GM04504 (cell line): ENCODE data around the gene TRPM2.
"Not testable (repeated sequence)": the region's sequence is repeated elsewhere in the genome, so short reads cannot be mapped to it uniquely, and the experiment has no call there.

ENCODE experiments used
- DNase-seq: peaks from one replicate; pipeline ENCODE4 v3.0.0-alpha.2; 2012; ENCODE audit warnings: low read depth

TRPM2 gene

DNA sequence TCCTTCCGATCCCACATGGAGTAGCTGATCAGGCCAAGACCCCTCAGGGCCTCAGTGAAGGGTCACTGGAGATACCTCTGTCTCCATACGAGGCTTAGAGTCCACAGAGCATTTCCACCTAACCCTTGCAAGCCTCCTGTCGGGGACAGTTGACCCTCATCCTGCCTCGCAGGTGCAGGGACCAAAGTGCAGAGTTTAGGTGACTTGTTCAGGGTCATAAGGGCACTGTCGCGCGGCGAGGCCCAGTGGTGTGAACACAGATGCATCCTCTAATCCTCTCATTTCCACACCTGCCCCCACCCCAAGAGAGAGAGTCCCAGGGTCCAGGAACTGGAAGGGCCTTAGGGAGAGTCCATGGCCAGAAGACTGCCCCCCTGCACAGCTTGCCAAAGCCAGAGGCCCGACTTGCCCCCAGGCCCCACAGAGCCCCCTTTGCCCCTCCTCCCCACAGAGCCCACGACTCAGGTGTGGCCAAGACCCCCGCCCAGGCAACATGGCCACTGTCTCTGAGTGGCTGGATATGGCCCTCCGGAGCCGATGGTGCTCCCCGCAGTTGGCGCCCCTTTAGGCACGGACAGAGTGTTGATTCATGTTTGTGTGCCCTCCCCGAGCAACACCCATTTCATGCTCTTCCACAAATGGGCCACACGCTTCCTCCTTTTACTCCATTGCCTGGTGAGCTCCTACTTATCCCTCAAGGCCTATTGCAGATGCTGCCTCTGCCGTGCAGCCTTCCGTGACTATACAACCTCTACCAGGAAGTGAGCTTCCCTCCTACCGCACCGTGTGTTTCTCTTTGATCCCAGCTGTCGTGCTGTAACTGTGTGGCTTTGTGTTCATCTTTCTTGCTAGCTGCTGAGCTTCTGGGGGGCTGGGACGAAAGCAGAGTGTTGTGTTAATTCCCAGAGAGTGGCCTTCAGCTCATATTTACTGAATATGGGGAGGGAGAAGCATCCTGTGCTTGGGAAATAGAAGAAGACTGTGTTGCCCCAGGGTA lies 1.7 kb downstream of the TRPM2 start:
- no peak for DNase-seq

DNA sequence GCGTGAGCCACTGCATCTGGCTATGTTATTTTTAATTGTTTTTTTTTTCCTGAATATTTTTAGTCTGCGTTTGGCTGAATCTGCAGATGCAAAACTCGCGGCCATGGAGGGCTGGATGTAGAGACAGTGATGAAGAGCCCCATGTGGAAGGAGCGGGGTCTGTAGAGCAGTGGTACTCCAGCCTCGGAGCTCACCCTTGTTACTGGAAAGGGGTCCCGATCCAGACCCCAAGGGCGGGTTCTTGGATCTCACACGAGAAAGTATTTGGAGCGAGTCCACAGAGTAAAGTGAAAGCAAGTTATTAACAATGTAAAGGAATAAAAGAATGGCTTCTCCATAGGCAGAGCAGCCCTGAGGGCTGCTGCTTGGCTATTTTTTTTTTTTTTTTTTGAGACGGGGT lies 2.7 kb downstream of the TRPM2 start:
- DNase-seq: no peak

GRCh38 chr21:44356636-44357035 lies 3.2 kb downstream of the TRPM2 start:
- no peak for DNase-seq

DNA sequence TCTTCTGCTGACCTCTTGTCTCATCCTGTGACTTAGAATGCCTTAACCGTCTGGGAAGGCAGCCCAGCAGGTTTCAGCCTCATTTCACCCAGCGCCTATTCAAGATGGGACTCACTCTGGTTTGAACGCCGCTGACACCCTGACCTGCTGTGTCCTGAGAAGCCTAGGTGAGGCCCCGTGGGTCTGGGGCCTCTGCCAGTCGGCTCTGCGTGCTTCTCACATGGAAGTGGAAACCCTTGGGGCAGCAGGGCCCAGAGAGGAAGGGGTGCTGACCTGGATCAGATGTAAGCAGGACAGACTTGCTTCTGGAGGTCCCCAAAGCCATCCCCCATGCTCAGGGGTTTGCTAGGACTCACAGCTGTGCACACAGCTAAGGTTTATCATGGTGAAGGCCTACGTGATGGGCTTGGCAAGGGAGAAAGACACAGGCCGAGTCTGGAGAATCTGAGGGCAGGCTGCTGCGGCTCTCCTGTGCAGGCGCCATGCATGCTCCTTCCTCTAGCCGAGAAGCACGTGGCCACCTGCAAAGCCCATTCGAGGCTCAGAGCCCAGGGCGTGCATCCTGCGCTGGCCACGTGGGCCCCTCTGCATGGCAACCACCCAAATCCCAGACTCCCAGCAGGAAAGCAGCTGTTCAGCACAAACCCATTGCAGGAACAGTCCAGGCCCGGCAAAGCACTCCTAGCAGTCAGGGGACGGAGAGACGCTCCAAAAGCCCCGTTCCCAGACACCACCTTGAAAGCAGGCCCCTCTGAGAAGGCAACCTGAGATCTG lies 3.8 kb downstream of the TRPM2 start:
- DNase-seq: no peak

DNA sequence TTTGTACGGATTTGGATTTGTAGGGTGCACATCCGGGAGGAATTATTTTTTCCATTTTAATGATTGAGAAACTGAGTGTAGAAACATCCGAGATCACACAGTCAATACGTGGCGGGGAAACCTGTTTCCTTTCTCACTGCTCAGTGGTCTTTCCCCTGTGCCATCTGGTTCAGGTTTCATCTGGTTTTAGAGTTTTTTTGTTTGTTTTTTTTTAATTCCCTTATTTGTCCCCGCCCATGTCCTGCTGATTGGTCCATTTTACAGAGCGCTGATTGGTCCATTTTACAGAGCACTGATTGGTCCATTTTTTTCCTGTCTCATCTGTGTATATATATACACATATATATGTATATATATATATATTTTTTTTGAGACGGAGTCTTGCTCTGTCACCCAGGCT lies 6.0 kb downstream of the TRPM2 start:
- DNase-seq: no peak

DNA sequence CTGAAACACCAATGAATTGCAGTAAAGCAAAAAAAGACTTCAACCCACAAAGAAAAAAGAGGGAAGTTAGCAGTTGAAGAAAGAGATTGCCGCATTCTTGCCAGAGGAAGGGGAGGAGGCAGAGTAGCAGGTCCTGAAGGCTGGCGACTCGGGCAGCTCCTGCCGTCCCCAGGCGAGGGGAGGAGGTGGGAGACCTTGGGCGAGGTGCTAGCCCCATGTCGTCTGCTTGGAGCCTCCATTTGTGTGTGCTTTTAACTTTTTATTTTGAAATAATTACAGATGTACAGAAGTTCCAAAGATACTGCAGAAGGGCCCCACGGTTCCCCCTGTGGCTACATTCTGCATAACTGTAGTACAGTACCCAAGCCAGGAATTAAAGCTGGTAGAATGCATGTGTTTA lies 6.7 kb downstream of the TRPM2 start:
- DNase-seq: no peak

DNA sequence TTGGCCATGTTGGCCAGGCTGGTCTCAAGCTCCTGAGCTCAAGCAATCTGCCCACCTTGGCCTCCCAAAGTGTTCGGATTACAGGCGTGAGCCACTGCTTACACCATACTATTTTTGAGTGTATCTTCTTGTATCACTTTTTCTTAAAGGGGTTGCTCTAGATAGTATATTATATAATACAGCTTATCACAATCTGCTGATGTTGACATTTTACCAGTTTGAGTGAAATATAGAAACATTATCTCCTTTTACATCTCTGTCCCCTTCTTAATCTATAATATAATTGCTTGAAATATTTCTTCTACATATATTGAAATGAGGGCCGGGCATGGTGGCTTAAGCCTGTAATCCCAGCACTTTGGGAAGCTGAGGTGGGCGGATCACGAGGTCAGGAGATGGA lies 8.5 kb downstream of the TRPM2 start:
- DNase-seq: not testable (repeated sequence)

GRCh38 chr21:44363278-44363677 lies 9.9 kb downstream of the TRPM2 start:
- no peak for DNase-seq

- no peak for DNase-seq
Measured at GRCh38 chr21:44364151-44365053, 11.0 kb downstream of the TRPM2 start.

DNA sequence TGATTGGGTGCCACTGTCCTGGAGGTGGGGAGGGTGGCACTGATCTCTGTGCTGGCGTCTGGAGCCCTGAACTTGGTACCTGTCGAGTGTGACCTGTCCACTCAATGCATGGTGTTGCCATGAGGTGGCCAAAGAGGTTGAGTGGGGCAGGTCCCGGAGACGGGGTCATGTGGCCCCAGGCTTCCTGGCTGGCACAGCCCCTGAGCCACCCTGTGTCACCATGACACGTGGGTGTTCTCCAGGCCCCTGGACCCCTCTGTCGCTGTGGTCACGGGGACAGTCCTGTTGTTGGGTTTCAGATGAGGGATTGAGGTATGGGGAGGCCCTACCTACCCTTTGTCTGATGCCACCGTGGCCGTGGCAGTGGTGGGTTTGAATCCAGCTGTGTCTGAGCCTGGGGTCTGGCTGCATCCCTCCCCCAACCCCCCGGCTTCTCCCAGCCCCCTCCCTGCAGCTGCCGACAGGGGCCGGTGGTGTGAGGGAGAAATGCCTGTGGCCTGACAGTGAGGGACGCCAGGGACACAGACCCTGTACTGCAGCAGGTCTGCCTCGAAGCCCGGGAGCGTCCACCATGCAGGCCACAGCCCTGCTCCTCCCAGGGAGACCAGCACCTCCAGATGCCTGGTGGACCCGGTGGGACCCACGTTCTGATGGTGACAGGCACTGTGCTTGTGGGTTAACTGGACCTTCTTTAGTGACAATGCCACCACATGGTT lies 12.0 kb downstream of the TRPM2 start:
- no peak for DNase-seq

- DNase-seq: no peak
Measured at GRCh38 chr21:44365967-44366585, 12.7 kb downstream of the TRPM2 start.

DNA sequence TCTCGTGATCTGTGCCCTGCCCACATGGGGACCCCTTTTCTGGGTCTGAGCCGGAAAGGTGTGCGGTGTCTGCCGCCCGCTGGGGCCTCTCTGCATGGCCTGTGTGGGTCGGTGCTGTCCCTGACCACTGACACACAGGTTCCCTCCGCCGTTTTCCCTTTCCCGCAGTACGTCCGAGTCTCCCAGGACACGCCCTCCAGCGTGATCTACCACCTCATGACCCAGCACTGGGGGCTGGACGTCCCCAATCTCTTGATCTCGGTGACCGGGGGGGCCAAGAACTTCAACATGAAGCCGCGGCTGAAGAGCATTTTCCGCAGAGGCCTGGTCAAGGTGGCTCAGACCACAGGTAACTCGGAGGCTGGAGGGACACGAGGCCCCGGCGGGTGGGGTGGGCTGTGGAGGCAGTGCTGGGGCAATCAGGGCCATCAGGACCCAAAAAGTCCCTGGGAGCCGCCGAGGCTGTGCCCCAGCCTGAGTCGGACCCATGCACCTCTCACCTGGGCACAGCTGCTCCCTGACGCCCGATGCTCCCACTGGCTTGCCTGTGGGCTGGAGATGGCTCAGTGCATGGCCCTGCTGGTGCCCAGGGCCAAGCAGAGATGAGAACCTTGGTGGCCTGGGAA lies 13.3 kb downstream of the TRPM2 start:
- DNase-seq: no peak

DNA sequence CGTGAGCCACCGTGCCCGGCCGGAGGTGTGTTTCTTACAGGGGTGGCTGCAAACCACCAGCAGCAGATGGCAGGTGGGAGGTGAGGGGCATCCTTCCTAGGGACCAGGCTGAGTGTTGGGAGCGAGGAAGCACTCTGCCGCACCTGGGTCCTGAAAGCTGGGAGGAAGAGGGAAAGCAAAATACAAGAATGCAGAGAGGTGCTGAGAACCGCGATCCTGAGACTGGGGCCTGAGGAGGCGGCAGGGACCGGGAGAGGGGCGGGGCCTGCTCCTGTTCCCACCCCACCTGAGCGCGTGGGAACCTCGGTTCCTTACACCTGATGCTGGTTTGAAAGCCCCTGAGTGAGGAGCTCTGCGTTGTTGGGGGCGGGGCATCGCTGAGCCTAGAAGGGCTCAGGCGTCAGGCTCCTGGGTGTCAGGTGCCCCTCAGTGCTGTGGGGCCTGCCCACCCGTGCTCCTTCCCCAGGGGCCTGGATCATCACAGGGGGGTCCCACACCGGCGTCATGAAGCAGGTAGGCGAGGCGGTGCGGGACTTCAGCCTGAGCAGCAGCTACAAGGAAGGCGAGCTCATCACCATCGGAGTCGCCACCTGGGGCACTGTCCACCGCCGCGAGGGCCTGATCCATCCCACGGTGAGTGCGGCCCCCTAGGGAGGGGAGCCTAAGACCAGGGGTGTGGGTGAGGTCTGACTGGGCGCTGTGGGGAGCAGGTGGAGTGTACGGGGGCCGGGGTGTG lies 15.5 kb downstream of the TRPM2 start:
- no peak for DNase-seq

GRCh38 chr21:44370027-44370735 lies 16.8 kb downstream of the TRPM2 start:
- peak; percentile 36 for DNase-seq

DNA sequence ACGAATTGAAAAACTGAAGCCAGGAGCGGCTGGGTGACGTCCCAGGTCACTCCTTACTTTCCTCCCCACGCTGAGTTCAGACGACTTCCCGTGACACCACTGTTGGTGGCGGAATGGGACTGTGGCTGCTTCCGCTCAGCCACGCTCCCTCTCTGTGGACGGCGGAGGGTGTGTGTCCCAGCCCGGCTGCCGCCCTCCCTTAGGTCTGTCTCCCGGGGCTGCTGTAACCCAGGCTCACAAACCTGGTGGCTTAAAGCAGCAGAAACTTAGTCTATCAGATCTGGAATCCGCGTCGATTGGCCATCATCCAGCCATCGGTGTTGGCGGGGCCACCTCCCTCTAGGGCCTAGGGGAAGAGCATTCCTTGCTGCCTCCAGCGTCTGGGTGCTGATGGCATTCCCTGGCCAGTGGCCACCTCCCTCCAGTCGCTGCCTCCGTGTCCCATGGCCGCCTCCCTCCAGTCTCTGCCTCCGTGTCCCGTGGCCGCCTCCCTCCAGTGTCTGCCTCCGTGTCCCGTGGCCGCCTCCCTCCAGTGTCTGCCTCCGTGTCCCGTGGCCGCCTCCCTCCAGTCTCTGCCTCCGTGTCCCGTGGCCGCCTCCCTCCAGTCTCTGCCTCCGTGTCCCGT lies 17.5 kb downstream of the TRPM2 start:
- DNase-seq: no peak

DNA sequence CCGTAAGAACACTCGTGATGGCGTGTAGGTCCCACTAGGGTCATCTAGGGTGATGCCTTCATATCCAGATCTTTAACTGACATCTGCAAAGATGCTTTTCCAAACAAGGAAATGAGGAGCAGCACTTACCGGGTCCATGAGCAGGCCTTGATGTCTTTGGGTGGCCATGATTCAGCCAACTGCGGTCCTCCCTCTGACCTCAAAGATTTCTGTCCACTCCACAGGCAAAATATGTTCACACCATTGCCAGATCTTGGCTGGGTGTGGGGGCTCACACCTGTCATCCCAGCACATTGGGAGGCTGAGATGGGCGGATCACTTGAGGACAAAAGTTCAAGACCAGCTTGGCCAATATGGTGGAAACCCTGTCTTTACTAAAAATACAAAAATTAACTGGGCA lies 18.2 kb downstream of the TRPM2 start:
- no peak for DNase-seq

- DNase-seq: no peak
Measured at GRCh38 chr21:44372616-44373015, 19.2 kb downstream of the TRPM2 start.

DNA sequence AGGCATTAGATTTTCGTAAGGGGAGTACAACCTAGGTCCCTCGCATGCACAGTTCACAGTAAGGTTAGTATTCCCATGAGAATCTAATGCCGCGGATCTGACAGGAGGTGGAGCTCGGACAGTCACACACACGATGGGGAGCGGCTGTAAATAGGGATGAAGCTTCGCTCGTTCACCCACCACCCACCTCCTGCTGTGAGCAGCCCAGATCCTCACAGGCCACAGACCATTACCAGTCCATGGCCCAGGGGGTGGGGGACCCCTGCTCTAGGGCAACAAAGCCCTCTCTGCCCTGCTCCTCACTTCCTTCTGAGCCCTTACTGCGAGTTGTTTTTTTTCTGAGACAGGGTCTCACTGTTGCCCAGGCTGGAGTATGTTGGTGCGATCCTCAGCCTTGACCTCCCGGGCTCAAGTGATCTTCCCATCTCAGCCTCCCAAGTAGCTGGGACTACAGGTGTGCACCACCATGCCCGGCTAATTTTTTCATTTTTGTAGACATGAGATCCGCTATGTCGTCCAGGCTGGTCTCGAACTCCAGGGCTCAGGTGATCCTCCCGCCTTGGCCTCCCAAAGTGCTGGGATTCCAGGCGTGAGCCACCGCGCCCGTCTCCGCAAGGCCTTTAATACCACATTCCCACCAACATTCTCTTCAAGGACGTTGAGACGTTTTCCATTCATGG lies 21.3 kb downstream of the TRPM2 start:
- no peak for DNase-seq
